HG03558 (cell line): Measurements from ENCODE around the gene ZNF580.

ENCODE experiments used
- ATAC-seq: cut with Tn5 transposase; IDR thresholded peaks from one replicate; pipeline ENCODE4 v1.9.1; 2021; ENCODE audit warnings: moderate number of reproducible peaks; ENCODE audit not compliant: unreplicated experiment; ENCODE audit errors: extremely low read depth

The ZNF580 gene

DNA sequence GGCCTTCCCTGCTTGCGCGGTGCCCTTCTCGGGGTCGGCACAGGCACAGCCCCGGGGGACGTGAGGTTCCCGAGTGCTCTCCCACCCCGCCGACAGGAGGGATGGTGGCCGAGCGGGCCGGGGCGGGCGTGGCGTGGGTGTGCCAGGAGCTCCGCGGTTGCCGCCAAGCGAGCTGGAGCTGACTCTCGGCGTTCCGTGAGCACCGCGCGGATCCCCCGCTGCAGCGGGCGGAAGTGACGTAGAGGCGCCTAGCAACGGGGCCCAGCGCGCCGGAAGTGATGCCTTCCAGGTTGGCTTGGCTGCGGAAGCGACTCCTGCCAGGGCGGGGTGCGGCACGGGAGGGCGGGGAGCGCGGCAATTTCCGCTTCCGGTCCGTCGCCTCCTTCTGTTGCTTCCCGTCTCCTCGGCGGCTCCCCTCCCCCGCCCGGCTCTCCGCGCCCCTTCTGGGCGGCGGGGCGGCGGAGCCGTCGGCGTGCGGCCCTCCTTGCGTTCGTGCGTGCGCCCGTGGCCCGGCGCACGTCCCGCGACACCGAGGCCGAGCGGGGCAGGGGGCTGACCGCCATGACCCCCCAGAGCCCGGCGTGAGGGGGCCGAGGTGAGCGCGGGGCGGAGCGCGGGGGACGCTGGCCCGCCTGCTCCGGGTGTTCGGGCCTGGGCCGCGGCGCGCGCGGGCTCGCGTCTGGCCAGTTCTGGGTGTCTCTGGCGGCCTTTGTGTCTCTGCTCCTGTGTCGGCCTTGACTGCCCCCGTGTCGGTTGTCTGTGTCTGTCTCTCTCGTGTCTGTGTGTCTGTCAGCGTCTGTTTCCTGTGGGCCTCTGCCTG lies 34.2 kb downstream of the ZNF580 start, which contains the start of gene EPN1:
TSS of gene EPN1 (plus strand) at position 386 of the 820 bp plus-strand sequence. CDS start 3,402 bp downstream, outside the sequence.
- peak; percentile 40 for ATAC-seq

DNA sequence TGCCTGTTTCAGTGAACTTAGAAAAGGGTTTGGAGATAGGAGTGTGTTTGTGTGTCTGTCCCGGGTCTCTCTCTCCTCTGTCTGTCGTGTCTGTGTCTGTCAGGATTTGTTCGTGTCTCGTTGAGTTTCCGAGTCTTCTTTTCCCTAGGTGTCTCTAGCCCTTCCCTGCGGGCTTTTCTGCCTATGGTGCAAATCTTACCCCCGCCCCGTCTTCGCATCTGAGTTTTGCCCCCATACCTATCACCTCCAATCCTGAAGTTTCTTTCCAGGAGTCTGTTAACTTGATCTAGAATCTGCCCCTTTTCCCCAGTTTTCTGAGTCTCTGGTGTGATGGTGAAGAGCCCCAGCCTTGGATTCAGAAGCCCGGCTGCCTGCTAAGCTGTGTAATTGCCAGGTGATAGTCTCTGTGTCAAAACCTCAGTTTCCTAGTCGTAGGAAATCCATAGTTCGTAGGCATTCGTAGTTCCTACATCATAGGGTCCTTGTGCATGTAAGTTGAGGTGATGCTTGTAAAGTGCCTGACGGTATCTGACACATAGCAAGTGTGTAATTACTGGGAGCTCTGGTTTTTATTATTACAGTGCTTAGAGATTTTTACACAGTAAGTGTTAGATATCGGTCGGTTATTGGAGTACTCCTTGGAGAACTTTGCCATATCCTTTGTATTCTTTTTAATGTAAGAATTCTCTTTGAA lies 35.0 kb downstream of the ZNF580 start:
- no peak for ATAC-seq

DNA sequence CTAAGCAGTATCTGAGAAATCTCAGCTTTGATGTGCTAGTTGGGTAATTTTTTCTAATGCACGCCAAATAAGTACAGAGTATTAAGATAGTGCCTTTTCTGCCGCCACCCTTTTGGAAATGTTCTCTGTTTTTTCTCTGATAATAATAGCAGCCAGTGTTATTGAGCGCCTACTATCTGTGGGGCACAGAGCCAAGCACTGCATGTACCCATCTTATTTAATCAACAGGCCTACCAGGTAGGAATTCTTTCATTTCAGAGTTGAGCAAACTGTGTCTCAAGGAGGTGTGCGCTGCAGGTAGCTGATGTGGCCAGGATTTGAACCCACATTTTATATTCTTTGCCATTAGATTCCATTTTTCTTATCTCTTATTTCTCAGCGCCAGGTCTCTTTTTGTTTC lies 35.6 kb downstream of the ZNF580 start:
- ATAC-seq: no peak

DNA sequence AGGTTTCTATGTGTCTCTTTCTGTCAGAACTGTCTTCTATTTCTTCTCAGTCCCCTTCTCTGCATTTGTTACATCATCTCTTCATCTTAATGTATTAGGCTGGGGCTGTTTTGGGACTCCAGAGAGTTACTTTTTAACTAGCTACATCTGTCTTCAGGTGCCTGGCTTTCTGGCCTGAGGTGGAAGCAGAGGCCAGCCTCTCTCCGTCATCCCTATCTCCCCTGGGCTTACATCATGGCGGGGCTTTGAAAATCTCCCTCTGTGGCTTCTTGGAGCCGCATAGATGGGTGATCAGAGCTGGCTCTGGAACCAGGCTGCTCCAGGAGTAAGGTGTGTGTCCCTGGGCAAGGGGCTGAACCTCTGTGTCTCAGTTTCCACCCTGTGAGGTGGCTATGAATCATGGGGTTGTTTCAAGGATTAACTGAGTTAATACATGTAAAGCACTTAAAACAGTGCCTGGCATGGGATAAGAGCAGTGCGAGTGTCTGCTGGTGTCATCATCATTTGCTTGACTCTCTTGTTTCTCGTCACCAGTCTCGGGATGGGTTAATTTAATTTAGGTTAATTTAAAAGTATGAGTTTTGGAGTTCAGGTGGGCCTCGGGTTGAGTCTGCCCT lies 36.2 kb downstream of the ZNF580 start:
- ATAC-seq: no peak

DNA sequence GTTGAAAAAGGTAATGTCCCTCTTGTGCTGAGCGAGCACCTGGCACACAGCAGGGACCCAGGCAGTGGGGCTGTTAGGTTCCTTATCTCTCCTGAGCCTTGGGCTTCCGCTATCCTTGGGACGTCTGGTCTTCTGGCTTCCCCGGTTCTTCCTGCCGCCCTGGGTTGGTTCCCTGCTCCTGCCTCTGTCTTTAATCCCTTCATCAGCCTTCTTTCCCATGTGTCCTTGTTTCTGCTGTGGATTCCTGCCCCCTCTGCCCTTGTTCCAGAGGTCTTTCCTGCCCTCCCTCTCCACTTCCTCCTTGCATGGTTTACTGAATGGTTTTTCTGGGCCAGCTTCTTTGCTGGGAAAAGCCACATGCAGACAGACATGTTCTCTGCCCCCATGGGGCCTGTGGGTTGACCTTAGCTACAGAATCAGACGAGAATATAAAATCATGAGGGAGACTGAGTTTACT lies 36.8 kb downstream of the ZNF580 start:
- ATAC-seq: no peak

DNA sequence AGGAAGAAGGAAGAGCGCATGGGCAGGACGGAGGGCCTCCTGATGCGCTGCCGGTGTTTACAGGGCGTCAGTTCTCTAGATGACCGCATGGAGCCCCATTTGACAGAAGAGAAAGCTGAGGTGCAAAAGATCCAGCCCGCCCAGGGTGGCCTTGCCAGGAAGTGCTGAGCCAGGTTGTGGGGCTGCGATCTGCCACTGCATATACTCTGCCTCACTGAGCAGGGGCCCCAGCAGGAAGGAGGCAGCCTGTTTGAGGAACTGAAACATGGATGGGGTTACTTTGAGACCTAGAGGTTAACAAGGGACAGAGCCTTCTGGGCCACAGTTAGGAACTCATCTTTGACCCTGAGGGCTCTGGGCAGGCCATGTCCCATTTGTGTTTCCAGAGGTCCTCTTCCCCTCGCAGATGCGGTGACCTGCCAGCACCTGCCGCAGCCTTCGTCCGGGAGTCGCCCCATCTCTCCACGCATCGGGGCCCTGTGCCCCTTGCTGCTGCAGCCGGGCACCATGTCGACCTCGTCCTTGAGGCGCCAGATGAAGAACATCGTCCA lies 37.4 kb downstream of the ZNF580 start:
- ATAC-seq: peak; percentile 46

DNA sequence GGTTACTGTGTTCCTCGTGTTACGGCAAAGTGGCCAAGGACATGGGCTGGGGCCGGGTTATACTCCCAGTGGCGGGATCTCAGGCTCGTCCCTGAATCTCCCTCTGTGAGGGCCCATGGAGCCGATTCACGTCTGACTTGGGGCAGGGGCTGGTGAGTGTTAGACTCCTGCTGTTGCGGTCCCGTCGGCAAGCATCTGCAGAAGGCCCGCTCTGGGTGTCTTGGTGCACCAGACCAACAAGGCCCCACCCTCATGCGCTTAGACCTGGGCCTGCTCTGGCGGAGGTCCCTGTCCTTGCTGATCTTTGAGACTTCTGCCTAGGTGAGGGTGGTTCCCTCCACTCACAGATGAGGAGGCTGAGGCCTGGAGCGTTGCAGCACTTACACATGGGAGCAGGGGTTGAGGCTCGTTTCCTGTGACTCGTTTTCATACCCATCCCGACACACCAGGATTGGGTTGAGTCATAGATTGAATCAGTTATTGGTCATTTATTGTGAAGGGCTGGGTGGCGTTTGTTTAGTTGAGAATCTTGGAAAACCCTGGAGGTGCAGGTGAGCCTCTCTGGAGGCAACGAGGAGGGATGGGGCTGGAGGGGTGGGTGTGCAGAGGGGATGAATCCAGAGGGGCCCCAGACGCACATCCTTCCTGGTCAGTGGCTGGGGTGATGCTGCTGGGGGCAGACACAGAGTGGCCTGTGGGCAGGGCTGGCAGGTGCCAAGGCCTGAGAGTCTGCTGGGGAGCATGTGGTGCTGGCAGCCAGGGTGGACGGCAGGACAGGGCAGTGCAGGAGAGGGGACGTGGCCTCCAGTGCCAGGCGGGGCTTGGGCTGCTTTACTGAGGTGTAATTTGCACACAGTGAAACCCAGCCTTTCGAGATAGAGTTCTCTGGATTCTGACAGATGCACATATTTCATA lies 38.8 kb downstream of the ZNF580 start:
- ATAC-seq: no peak

DNA sequence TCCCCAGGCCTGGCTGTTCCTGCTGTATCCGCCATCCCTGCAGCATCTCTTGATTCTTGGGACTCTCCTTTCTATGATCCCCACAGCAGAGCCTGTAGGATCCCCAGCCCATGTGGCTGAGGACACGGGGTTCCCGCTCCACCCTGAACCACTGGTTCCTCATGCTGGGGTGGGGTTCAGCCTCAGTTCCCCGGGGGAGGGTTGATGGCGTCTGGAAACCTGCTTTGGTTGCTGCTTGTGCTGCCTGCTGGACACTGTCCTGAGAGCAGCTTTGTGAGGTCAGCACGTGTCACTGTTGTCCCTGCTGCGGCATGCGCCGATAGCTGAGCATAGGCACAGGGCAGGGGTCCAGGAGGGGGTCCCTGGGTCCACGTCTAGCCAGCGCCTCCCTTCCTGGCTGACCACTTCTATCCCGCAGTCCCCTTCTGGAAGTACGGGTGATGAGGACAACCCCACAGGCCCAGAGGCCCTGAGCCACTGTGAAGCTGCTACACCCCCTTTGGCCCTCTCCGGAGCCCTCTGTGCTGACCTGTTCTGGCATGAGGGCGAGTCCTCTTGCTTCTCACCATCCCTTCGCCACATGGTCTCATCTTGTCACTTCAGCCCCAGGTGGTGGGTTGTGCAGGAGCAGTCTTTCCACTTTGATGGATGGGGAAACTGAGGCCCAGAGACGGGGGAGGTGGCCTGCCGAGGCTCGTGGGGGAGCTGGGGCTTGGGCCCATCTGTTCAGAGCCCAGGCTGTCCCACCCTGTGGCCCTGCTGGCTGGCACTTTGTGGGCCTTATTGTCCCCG lies 39.7 kb downstream of the ZNF580 start:
- no peak for ATAC-seq

DNA sequence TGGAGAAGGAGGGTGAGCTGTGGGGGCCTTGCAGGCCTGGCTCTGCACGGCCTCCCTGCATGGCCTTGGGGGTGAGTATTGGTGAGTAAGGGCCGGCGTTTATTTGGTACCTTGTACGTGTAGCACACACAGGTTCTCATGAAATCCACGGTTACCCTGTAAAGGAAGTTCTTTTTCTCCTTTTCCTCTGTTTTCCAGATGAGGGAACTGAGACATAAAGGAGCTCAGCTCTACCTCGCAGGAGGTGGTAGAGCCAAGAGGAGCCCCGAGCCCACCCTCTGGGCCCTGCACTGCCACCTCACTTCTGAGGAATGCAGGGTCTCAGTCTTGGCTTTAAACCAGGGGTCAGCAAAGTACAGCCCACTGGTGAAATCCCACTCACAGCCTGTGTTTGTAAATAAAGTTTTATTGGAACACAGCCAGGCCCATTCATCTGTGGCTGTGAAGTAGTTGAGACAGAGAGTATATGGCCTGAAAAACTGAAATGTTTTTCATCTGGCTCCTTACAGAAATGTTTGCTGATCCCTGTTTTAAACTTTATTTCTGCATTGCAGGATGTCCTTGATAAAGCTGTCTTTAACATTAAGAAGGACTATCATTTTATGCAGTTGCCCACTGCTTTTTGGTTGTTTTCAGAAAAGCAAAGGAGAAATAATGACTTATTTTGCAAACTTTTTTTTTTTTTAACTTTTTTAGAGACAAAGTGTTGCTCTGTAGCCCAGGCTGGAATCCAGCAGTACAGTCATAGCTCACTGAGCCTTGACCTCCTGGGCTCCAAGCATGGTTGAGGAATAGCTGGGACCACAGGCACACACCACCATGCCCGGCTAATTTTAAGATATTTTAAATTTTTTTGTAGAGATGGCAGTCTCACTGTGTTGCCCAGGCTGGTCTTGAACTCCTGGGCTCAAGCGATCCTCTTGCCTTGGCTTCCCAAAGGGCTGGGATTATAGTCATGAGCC lies 40.6 kb downstream of the ZNF580 start:
- no peak for ATAC-seq

DNA sequence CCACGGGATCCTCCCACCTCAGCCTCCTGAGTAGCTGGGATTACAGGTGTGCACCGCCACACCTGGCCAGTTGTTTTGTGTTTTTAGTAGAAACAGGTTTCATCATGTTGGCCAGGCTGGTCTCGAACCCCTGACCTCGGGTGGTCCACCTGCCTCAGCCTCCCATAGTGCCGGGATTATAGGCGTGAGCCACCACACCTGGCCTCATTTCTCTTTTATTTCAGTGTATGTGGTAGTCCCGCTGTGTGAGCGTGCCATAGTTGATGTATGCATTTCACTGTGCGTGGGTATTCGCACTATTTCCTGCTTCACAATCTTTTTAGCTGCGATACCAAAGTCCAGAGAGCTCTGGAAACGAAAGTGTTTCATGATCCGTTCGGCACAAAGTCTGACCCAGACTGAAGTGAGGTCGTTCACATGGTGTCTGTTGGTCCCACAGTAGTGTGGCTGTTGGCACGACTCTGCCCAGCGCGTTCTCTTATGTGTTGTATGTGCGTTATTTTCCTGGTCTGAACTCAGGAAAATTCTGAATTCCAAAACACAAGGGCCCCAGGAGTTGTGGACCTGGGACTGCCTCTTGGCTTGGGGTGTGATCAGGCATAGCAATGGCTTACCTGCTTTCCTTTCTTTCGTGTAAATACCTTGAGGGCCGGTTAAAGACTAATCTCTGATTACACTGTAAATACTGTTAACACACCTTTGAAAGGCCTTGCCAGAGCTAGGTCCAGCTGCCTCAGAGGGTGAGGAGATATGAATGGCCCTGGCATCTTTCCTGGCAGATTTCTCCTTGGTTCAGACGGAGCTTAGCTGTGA lies 42.9 kb downstream of the ZNF580 start:
- ATAC-seq: no peak

DNA sequence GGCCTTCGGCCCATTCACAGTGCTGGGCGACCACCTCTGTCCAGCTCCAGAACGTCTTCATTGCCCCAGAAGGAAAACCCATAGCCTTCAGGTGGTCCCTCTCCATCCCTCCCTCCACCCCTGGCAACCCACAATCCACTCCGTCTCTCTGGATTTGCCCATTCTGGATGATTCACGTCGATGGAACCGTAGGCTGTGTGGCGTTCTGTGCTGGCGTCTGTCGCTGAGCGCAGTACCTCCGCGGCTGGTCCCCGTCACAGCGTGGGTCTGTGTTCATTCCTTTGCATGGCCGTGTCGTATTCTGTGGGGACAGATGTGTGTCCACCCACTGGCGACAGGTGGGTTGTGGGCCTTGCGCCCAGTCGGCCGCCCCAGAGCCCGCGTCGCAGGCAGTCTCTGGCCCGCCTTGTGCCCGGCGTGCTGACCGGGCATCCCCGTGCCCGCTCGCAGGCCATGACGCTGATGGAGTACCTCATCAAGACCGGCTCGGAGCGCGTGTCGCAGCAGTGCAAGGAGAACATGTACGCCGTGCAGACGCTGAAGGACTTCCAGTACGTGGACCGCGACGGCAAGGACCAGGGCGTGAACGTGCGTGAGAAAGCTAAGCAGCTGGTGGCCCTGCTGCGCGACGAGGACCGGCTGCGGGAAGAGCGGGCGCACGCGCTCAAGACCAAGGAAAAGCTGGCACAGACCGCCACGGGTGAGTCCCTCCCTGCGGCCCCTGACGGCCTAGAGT lies 44.3 kb downstream of the ZNF580 start:
- no peak for ATAC-seq

DNA sequence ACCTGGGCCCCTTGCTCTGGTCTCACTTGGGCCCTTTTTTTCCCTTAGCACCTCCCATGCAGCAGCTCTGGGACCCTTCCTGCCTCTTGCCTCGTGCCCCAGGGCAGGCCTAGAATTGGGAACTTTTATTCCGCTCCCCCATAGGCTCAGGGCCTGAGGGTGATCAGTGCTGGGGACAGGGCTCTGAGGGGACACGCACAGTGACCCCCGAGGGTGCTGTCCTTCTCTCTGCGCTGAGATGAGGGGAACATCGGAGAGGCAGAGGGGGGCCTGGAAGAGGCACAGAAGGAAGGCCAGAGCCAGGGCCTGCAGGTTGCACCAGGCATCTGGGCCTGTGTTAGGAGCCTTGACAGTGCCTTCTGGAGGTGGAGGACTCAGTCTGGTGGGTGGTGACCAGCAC lies 45.0 kb downstream of the ZNF580 start:
- no peak for ATAC-seq

DNA sequence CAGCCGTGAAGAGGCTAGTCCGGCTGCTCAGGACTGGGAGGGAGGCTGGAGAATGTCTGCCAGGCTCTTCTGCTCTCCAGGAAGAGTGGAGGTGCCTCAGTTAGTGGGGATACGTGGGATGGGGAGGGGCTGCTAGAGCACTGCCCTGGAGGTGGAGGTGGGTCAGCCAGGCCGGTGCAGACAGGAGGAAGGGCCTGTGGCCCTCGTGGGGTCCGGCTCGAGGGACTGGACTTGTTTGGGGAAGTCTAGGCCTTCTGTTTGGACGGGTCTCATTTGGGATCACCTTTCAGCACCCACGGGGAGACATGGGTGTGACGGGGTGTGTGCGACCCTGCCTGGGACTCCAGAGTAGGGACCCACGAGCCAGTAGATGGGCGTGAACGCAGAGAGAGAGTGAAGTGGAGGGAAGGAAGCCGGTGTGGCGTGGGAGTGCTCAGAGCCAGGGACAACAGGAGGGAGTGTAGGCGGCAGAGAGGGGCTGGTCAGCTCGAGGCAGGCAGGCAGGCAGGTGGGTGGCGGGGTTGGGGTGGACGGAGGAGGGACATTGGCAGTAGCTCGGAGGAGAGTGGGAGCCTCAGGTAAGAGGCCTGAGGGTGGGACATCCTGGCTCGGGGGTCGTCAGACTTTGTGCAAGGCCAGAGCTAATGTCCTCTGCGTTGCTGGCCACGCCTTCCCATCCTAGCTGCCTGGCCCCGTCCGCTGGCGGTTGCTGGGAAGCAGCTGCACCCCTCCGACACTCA lies 45.7 kb downstream of the ZNF580 start:
- no peak for ATAC-seq

DNA sequence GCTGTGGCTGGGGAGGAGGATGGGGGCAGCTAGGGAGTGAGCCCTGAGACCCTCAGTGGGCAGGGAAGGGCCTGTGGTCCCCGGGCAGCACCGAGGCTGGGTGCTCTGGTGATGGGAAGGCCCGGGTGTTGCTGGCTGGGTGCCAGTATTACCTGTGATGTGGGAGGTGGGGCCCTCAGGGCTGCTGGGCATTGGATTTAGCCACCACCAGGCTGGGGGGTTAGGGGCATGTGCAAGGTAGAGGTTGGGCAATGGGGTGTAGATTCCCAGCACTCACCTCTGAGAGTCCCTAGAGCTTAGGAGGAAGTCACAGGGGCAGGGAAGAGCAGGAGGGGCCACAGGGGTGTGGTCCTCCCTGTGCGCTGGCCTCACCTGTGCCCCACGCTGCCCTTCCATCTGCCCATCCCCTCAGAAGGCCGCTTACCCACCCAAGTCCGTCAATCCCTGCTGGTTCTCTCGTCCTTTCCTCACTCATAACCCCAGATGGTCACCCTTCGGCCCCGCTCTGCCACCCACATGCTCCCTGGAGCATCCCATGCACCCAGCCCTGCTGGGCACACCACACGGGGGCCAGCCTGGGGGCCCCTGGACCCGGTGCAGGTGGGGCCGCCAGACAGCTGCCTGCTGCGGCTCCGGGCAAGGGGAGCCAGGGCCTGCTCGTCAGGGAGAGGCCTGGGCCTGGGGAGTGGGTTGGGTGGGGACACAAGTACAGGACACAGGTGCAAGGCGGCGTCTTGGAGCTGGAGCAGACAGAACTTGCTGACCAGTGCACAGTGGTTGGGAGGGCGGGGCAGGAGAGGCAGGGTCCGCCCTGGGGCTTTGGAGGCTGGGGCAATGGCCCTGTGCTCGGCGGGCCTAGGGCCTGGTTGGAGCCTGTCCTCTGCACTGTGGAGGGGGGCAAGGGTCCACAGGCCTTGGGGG lies 46.7 kb downstream of the ZNF580 start:
- ATAC-seq: no peak
